GM10248 (cell line): Measurements from ENCODE around the gene LY86.

Experiments
- CTCF ChIA-PET: fragments of 300-600 bp; sonication (Branson Sonifier 250); formaldehyde crosslinking; extraction: SDS; loops from one replicate; lab custom pipeline; 2021; ENCODE audit warnings: antibody characterized with exemption; lab: Yijun Ruan, JAX
- POLR2A ChIA-PET: fragments of 350-650 bp; sonication (Branson Sonifier 250); formaldehyde crosslinking; extraction: SDS; loops from one replicate; lab custom pipeline; 2020; ENCODE audit warnings: antibody characterized with exemption; lab: Yijun Ruan, JAX
- DNase-seq: peaks from one replicate; pipeline ENCODE4 v3.0.0; 2012; ENCODE audit errors: extremely low spot score
- TF ChIP-seq, protein P1 (sequence below): IDR thresholded peaks from 2 replicates; pipeline ENCODE4 v1.5.1; 2012; ENCODE audit warnings: mild to moderate bottlenecking, low read depth; ENCODE audit errors: extremely low read depth, missing control alignments, control extremely low read depth

The LY86 gene

DNA sequence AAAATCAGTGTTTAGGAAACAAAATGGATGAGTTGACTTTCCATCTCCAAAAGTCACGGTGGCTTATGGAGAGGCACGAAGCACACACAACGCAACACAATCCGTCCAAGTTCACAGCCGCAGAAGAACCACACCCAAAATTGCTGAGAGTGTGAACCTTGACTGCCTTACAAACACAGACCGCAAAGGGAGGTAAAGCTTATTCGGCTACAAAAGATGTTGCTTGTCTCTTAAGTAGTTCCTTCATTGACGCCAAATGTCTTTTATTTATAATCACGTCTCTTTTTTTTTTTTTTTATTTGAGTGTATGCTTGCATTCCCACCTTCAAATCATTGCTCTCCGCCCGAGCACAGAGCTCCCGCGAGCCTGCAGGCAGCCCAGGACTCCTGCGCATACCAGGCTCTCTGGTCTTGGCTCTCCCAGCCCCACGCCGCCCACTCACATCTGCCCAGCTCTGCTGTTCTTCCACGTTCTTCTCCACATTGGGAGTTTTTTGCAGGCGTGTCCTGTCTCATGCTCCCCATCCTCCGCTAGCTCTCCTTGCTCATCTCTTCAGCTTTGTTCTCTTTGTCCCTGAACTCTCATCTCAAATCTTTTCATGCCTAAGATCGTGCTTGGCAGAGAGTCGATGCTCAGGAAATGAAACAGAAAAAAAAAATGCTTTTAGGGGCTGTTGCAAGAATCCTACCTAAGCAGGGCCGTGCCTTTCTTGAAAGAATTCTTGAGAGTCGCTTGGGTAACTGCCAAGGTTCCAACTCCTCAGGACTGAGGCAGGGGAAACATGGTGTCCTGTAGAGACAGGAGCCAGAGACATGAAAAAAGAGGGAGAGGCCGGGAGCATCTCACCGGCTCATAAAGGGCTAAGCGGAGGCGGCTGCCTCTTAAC is 25.8 kb downstream of the LY86 start:
- TF ChIP-seq, protein P1, sequence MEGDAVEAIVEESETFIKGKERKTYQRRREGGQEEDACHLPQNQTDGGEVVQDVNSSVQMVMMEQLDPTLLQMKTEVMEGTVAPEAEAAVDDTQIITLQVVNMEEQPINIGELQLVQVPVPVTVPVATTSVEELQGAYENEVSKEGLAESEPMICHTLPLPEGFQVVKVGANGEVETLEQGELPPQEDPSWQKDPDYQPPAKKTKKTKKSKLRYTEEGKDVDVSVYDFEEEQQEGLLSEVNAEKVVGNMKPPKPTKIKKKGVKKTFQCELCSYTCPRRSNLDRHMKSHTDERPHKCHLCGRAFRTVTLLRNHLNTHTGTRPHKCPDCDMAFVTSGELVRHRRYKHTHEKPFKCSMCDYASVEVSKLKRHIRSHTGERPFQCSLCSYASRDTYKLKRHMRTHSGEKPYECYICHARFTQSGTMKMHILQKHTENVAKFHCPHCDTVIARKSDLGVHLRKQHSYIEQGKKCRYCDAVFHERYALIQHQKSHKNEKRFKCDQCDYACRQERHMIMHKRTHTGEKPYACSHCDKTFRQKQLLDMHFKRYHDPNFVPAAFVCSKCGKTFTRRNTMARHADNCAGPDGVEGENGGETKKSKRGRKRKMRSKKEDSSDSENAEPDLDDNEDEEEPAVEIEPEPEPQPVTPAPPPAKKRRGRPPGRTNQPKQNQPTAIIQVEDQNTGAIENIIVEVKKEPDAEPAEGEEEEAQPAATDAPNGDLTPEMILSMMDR: no peak
- CTCF ChIA-PET: interaction anchor here (1.3 kb wide), 1 partner anchor 58 kb away, joined by 4 read pairs; no protein-coding TSS in a partner anchor
- POLR2A ChIA-PET: no interaction called here
- no peak for DNase-seq

GRCh38 chr6:6614983-6615349 is 26.4 kb downstream of the LY86 start:
- ChIA-PET CTCF (no interaction called here), POLR2A (no interaction called here)
- DNase-seq: no peak
- TF ChIP-seq, protein P1: no peak

GRCh38 chr6:6616656-6617055 is 28.1 kb downstream of the LY86 start:
- CTCF ChIA-PET: interaction anchor here (1.1 kb wide), 1 partner anchor 11 kb away, joined by 4 read pairs; no protein-coding TSS in a partner anchor

DNA sequence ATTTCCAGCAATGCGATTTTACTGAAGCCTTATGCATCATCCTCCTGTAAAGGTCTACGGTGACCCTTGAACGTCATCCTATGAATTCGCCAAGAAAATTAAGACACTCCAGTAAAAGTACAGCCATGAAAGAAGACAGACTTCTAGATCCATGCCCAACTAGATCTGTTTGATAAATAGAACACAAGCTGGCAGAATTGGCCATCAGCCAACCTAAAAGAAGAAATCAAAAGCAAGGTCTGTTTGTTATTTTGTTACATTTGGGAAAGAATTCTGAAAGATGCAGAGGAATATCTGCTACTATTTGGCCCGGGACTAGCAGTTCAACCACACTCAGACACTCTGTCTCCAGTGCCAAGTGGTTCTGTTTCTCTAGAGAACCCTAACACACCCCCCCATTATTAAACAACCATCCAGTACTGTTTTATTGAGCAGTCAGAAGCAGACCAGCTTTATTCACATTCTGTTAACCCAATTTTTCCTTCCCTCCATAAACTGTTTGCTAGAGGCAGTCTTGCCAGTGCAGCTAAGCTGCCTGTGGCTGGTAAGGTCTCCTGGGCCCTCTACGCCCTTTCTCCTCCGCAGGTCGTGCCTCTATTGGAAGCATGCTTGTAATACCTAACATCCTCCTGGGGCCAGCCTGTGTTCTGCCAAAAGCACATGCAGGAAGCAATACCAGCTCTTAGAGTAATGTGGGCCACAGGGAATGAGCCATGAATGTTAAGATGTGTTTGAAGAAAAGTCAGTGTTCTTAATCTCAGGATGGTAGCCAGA is 30.7 kb downstream of the LY86 start:
- ChIA-PET CTCF (interaction anchor here (1.5 to 1.6 kb wide), 2 partner anchors 9 to 73 kb away, joined by 5 to 16 read pairs; no protein-coding TSS in a partner anchor), POLR2A (no interaction called here)
- DNase-seq: no peak
- TF ChIP-seq, protein P1: no peak

More at GRCh38 chr6:6616656-6617055, 28.1 kb downstream of the LY86 start:
- TF ChIP-seq, protein P1: no peak
- POLR2A ChIA-PET: no interaction called here
- no peak for DNase-seq

- no peak for DNase-seq
- ChIA-PET POLR2A (no interaction called here), CTCF (interaction anchor here (1.3 to 1.6 kb wide), 3 partner anchors 8 to 75 kb away, joined by 3 to 16 read pairs (median 5); no protein-coding TSS in a partner anchor)
- TF ChIP-seq, protein P1: no peak
Measured at GRCh38 chr6:6620766-6621425, 32.4 kb downstream of the LY86 start.

DNA sequence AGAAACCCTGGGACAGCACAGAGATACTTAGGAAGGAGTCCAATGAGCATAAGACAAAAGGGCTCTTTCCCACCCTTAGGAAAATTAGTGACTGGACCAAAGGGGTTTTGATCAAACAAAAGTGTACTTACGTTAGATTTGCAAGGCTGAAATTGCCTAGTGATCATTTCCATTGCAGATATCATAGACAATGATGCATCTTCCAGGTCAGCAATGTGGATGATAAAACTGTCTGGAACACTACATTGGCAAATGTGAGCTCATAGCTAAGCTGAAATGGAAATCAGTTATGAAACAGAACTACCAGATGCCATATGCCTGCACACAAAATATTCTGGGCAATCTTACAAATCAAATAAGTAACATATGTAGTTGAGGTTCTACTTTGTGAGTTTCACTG is 34.0 kb downstream of the LY86 start:
- CTCF ChIA-PET: interaction anchor here (1.3 to 2.2 kb wide), 2 partner anchors 13 to 18 kb away, joined by 3 to 8 read pairs; no protein-coding TSS in a partner anchor
- TF ChIP-seq, protein P1: no peak
- no peak for DNase-seq
- POLR2A ChIA-PET: no interaction called here
